NK-92 (cell line): ENCODE results near the gene PHGDH.
"Not testable (repeated sequence)": the region's sequence is repeated elsewhere in the genome, so short reads cannot be mapped to it uniquely, and the experiment has no call there.

Experiments used
- DNase-seq: peaks from one replicate; lab custom pipeline; 2025; ENCODE audit not compliant: unreplicated experiment; lab: John Stamatoyannopoulos, UW

The PHGDH gene

DNA sequence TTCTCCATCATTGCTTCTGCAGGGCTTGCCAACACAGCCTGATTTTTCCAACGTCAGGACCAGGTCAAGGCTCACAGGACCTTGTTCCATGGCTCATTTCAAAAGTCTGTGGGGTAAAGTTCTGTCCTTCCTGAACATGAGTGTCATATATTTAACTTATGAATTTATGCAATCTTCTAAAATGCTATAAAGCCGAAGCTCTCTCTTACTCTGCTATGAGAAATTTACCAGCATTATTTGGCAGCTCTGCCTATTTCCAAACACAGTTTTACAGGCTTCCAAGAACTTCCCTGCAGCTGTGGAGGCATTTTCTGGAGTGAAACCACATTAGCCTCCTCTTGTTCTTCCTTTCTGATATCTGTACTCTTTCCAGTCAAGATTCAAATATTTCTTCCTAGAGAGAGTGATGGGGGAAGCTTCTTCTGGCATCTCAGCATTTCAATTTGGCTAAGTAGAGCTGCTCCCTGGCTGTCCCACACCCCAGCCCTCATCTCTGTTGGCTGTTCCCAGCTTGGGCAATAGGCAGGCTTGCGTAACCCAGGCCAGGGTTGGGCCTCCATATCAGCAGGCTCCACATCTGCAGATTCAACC lies 72.6 kb downstream of the PHGDH start:
- no peak for DNase-seq

DNA sequence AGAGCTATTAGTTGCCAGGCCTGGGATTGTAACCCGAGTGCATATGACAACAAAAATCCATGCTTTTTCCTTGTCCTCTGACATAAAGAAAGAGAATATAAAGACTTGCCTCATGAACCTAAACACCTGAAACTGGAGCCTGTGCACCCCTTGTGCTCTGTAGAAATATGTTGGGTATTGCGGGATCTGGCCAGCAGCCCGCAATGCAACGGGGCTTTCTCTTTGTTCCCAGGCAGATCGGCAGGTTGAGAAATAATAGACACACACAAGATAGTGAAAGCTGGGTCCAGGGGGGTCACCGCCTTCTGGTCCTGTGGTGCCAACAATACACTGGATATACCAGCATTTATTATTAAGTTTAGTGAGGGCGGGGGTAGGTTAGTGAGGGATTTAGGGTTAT lies 74.3 kb downstream of the PHGDH start:
- not testable (repeated sequence) for DNase-seq

DNA sequence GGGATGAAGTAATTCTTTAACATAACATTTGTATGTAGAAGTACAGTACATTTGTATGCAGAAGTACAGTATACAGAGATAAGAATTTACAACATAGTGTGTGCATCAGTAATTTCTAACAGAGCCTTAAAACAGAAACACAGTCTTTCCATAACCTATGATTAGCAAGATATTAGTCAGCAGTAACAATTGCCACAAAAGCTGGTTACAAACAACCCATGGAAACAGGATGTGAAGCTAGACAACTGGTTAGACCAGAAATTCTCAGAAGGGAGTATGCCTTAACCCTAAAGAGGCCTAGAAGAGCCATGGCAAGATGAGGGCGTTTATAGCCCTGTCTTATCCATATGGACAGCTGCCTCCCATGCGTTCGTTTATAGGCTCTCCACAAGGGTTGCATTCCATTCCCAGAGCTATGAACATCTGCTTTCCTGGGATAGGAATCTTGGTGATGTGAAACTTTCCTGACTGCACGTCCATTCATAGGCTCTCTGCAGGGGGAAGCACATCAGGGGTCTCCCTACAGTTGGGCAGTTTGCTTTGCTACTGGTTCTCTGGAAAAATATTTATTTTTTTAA lies 74.8 kb downstream of the PHGDH start:
- DNase-seq: not testable (repeated sequence)

DNA sequence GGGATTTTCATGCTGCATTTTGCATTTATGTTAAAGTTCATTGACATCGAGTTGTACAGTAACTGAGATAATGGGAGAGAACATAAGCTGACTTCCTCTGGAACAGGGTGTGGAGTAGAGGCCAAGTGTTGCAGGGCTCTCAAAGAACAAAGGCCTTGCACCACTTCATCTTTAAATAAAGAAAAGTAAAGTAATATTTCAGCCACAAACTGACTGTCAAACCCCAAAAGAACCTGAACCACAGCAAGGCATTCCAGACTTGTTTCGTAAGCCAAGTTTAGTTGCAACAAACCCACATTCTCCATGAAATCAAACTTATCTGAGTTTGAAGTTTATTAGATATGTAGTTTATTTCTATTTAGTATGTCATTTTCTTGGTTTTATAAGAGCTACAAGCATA lies 76.0 kb downstream of the PHGDH start:
- DNase-seq: no peak

DNA sequence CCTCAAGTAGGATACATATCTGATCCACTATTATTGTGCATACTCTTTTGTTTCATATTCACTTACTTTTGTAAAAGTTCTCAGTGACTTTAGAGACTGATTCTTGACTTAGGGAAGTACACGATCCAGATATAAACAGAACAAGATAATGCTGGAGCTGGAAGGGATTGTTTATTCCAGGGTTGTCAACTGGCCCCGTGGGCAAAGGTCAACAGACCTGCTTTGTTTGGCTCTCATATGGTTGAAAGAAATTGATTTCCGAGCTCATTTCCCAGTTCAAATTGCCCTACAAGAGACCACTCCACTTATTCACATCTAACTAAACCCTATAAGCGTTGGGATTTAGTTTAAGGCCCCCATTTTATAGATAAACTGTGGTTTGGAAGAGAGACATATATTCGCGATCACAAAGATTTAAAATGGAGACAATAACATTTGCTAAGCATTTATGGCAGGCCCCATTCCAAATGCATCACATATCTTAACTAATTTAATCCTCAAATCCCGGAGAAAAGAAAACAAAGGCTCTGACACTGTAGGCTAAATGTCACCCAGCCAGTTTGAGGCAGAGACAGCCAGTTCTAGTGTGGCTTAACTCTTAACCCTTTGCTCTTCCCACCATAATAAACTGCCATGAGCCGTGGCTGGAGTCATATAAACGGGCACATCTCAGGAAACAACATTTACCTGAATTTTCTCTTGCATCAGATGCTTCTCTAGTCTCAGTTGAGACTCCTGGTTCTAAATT lies 78.9 kb downstream of the PHGDH start:
- DNase-seq: no peak

DNA sequence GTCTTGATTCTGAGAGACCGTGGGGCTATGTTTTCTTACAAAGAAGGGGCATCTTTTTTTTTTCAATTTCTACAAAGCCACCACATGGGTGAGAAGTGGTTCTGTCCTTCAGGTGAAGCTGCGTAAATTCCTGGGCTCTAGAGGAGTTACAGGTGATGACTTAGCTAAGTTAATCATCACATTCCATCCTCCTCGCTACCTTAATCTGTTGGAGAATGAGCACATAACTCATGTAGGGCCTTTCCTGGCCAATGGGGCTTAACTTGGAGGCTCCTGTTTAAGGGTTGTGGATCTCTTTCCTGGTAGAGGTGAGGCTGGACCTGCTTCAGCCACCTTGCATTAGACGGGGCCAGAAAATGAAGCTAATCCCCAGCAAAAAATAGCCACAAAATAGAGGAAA lies 79.6 kb downstream of the PHGDH start:
- DNase-seq: no peak
